CD4-positive, alpha-beta memory T cell (primary cell): Measurements from ENCODE around the gene PDE4B. TPM values are rescaled to one million over a fixed set of nuclear protein-coding genes. Genes with fewer than 3 reads are reported as not detected.

ENCODE experiments used
- CTCF ChIA-PET: fragments of 350-600 bp; sonication (Branson Sonifier 250); formaldehyde crosslinking; loops from one replicate; lab custom pipeline; 2021; ENCODE audit warnings: inconsistent platforms; ENCODE audit not compliant: partially characterized antibody; lab: Charles Lee
- POLR2A ChIA-PET: fragments of 350-600 bp; sonication (Branson Sonifier 250); formaldehyde crosslinking; loops from one replicate; lab custom pipeline; 2021; ENCODE audit not compliant: partially characterized antibody; lab: Charles Lee
- DNase-seq, 5 donors: peaks; one replicate each; pipeline versions ENCODE4 v3.0.0 to v3.0.0-alpha.2; 2020 to 2022; ENCODE audit warnings: mixed read lengths in 1 of 5
- H3K27ac ChIP-seq: one replicate; pipeline ENCODE4 v1.7.0; 2013; ENCODE audit warnings: low read depth, low read length
- H3K27me3 ChIP-seq: 2 replicates; pipeline ENCODE4 v1.7.0; 2013; ENCODE audit warnings: mild to moderate bottlenecking, low read length, moderate library complexity; ENCODE audit not compliant: insufficient read depth
- H3K36me3 ChIP-seq: 2 replicates; pipeline ENCODE4 v1.7.0; 2013; ENCODE audit warnings: mild to moderate bottlenecking, low read length, moderate library complexity; ENCODE audit not compliant: insufficient read depth
- H3K4me1 ChIP-seq: 2 replicates; pipeline ENCODE4 v1.7.0; 2013; ENCODE audit warnings: mild to moderate bottlenecking, low read length, moderate library complexity; ENCODE audit not compliant: insufficient read depth
- H3K4me3 ChIP-seq, 2 donors: one replicate each; pipeline ENCODE4 v1.7.0; 2013; ENCODE audit warnings: low read length in 2 of 2, mild to moderate bottlenecking in 1 of 2
- H3K9me3 ChIP-seq, 2 donors: one replicate each; pipeline ENCODE4 v1.7.0; 2013; ENCODE audit warnings: low read length in 2 of 2, control low read depth in 1 of 2; ENCODE audit not compliant: control insufficient read depth in 1 of 2
- H3K27ac Mint-ChIP-seq, 7 donors: one replicate each; pipeline ENCODE4 v1.8.0; 2020 to 2021; ENCODE audit warnings: mixed read lengths in 7 of 7, mild to moderate bottlenecking in 6 of 7, inconsistent platforms in 3 of 7, moderate library complexity in 3 of 7
- H3K27me3 Mint-ChIP-seq, 2 donors: one replicate each; pipeline ENCODE4 v1.8.0; 2020 to 2021; ENCODE audit warnings: mixed read lengths in 2 of 2
- H3K36me3 Mint-ChIP-seq, 2 donors: one replicate each; pipeline ENCODE4 v1.8.0; 2020 to 2021; ENCODE audit warnings: mixed read lengths in 2 of 2, inconsistent platforms in 1 of 2, mild to moderate bottlenecking in 1 of 2
- H3K4me1 Mint-ChIP-seq, 4 donors: one replicate each; pipeline ENCODE4 v1.8.0; 2020 to 2021; ENCODE audit warnings: mixed read lengths in 4 of 4, mild to moderate bottlenecking in 1 of 4
- H3K4me3 Mint-ChIP-seq, 8 donors: one replicate each; pipeline ENCODE4 v1.8.0; 2020 to 2021; ENCODE audit warnings: mixed read lengths in 8 of 8, mild to moderate bottlenecking in 7 of 8, moderate library complexity in 6 of 8, inconsistent platforms in 3 of 8
- H3K9me3 Mint-ChIP-seq, 8 donors: one replicate each; pipeline ENCODE4 v1.8.0; 2020 to 2021; ENCODE audit warnings: mixed read lengths in 8 of 8, mild to moderate bottlenecking in 5 of 8, inconsistent platforms in 3 of 8, moderate library complexity in 1 of 8
- intact Hi-C: fragments of 100-400 bp; cut with micrococcal nuclease; formaldehyde crosslinking; loops from one replicate; pipeline ENCODE4 v1.15.1; 2023
- polyA plus RNA-seq, 2 donors: library from polyadenylated mRNA; unstranded; fragments of 300-500 nt; fragmentation: Illumina TruSeq; gene quantifications; one replicate each; pipeline ENCODE4 v1.2.3, GENCODE V29; 2021
- total RNA-seq, 2 experiments: library from RNA; stranded (reverse); gene quantifications; one replicate each; pipeline ENCODE4 v1.2.3, GENCODE V29; 2021

The PDE4B gene
- total and polyA plus RNA-seq, 4 experiments from 2014 or later, result 33.8 to 116 (median 40.7) TPM

- Mint-ChIP-seq H3K4me3 (no peak overlapping the region), H3K27ac (no peak overlapping the region), H3K9me3 (no peaks in the 10 kb centered on the region), H3K36me3 (no peaks in the 10 kb centered on the region), H3K27me3 (peaks cover 13 to 16% of the 10 kb centered on the region in 2 donors), H3K4me1 (no peaks in the 10 kb centered on the region)
- no peaks in the 10 kb centered on the region for H3K36me3 ChIP-seq
- H3K4me1 ChIP-seq, result no peaks in the 10 kb centered on the region
- peaks cover 7% of the 10 kb centered on the region for H3K27me3 ChIP-seq
- ChIA-PET POLR2A (no interaction called here), CTCF (interaction anchor here (0.8 to 3.3 kb wide), 2 partner anchors 11 to 210 kb away, joined by 3 to 14 read pairs; no protein-coding TSS in a partner anchor)
- H3K9me3 ChIP-seq, result no peaks in the 10 kb centered on the region
- H3K4me3 ChIP-seq, result no peak overlapping the region
- no peak for DNase-seq
- H3K27ac ChIP-seq, result no peak overlapping the region
- intact Hi-C loops, result no loop called here
These were observed 444.3 kb downstream of the PDE4B start for GRCh38 chr1:66237042-66237441.

- H3K9me3 ChIP-seq, result no peaks in the 10 kb centered on the region
- peaks cover 2% of the 10 kb centered on the region for H3K4me1 ChIP-seq
- peaks cover 13 to 16% of the 10 kb centered on the region in 2 donors for H3K27me3 Mint-ChIP-seq
- no peak overlapping the region for H3K27ac ChIP-seq
- peaks cover 7% of the 10 kb centered on the region for H3K27me3 ChIP-seq
- no peaks in the 10 kb centered on the region for H3K36me3 ChIP-seq
- ChIA-PET CTCF (interaction anchor here (3.3 kb wide), 1 partner anchor 209 kb away, joined by 14 read pairs; no protein-coding TSS in a partner anchor), POLR2A (no interaction called here)
- no peaks in the 10 kb centered on the region for H3K9me3 Mint-ChIP-seq
- H3K27ac Mint-ChIP-seq, result no peak overlapping the region
- H3K4me1 Mint-ChIP-seq, result no peaks in the 10 kb centered on the region
- no peaks in the 10 kb centered on the region for H3K36me3 Mint-ChIP-seq
- H3K4me3 Mint-ChIP-seq, result no peak overlapping the region
- no peak for DNase-seq
- intact Hi-C loops, result no loop called here
- H3K4me3 ChIP-seq, result no peak overlapping the region
These were observed 445.2 kb downstream of the PDE4B start for GRCh38 chr1:66237722-66238479.

- no peaks in the 10 kb centered on the region for H3K36me3 ChIP-seq
- intact Hi-C loops, result loop anchor here (10.0 kb wide), 3 partner anchors 815 to 1175 kb away; partner anchors contain the start of genes LEPR and LEPROT
- Mint-ChIP-seq H3K36me3 (no peaks in the 10 kb centered on the region), H3K27ac (no peak overlapping the region), H3K27me3 (peaks cover 13% of the 10 kb centered on the region in 2 donors), H3K4me1 (no peaks in the 10 kb centered on the region), H3K4me3 (no peak overlapping the region), H3K9me3 (no peaks in the 10 kb centered on the region)
- peaks cover 7% of the 10 kb centered on the region for H3K27me3 ChIP-seq
- no peak overlapping the region for H3K27ac ChIP-seq
- H3K9me3 ChIP-seq, result no peaks in the 10 kb centered on the region
- H3K4me3 ChIP-seq, result no peak overlapping the region
- DNase-seq, result no peak
- ChIA-PET POLR2A (no interaction called here), CTCF (interaction anchor here (0.6 to 30.4 kb wide), 3 partner anchors 208 to 278 kb away, joined by 3 to 874 read pairs (median 191); no protein-coding TSS in a partner anchor)
- H3K4me1 ChIP-seq, result peaks cover 19% of the 10 kb centered on the region
These were observed 447.1 kb downstream of the PDE4B start for GRCh38 chr1:66239834-66240233.

GRCh38 chr1:66240491-66241484 lies 448.1 kb downstream of the PDE4B start:
- no peak overlapping the region for H3K27ac Mint-ChIP-seq
- H3K9me3 ChIP-seq, result no peaks in the 10 kb centered on the region
- no peak overlapping the region for H3K4me3 ChIP-seq
- ChIA-PET POLR2A (no interaction called here), CTCF (interaction anchor here (0.8 to 30.4 kb wide), 12 partner anchors 9 to 322 kb away, joined by 3 to 874 read pairs (median 14); no protein-coding TSS in a partner anchor)
- DNase-seq, result no peak
- H3K27me3 ChIP-seq, result peaks cover 7% of the 10 kb centered on the region
- H3K36me3 Mint-ChIP-seq, result no peaks in the 10 kb centered on the region
- intact Hi-C loops, result loop anchor here (10.0 kb wide), 3 partner anchors 816 to 1176 kb away; partner anchors contain the start of genes LEPR and LEPROT
- H3K4me1 ChIP-seq, result peaks cover 29% of the 10 kb centered on the region
- H3K9me3 Mint-ChIP-seq, result no peaks in the 10 kb centered on the region
- H3K27me3 Mint-ChIP-seq, result peaks cover 10 to 13% of the 10 kb centered on the region in 2 donors
- H3K4me1 Mint-ChIP-seq, result peaks cover 0 to 7% (median 5%) of the 10 kb centered on the region in 4 donors
- no peak overlapping the region for H3K4me3 Mint-ChIP-seq
- no peaks in the 10 kb centered on the region for H3K36me3 ChIP-seq
- no peak overlapping the region for H3K27ac ChIP-seq

GRCh38 chr1:66242646-66243547 lies 450.2 kb downstream of the PDE4B start:
- Histone ChIP-seq H3K4me1 (peaks cover 50% of the 10 kb centered on the region), H3K9me3 (no peaks in the 10 kb centered on the region), H3K27ac (no peak overlapping the region), H3K4me3 (no peak overlapping the region), H3K27me3 (no peaks in the 10 kb centered on the region), H3K36me3 (no peaks in the 10 kb centered on the region)
- Mint-ChIP-seq H3K4me3 (no peak overlapping the region), H3K9me3 (no peaks in the 10 kb centered on the region), H3K36me3 (no peaks in the 10 kb centered on the region), H3K27me3 (peaks cover 6 to 8% of the 10 kb centered on the region in 2 donors), H3K4me1 (peaks cover 0 to 28% (median 22%) of the 10 kb centered on the region in 4 donors), H3K27ac (no peak overlapping the region)
- ChIA-PET POLR2A (interaction anchor here (0.6 to 7.4 kb wide), 5 partner anchors 62 to 283 kb away, joined by 3 to 59 read pairs (median 3); no protein-coding TSS in a partner anchor), CTCF (interaction anchor here (0.7 to 30.4 kb wide), 65 partner anchors 7 to 312 kb away, joined by 3 to 874 read pairs (median 4); no protein-coding TSS in a partner anchor)
- peak; percentile 63 to 72 (median 65) for DNase-seq
- intact Hi-C loops, result loop anchor here (1.0 to 10.0 kb wide), 4 partner anchors 284 to 1178 kb away; partner anchors contain the start of genes LEPR and LEPROT

GRCh38 chr1:66243548-66244130 lies 450.9 kb downstream of the PDE4B start:
- Mint-ChIP-seq H3K9me3 (peaks cover 0 to 1% (median 0%) of the 10 kb centered on the region in 8 donors), H3K27me3 (peaks cover 0 to 3% of the 10 kb centered on the region in 2 donors), H3K27ac (no peak overlapping the region), H3K4me3 (no peak overlapping the region), H3K36me3 (no peaks in the 10 kb centered on the region), H3K4me1 (peaks cover 0 to 34% (median 27%) of the 10 kb centered on the region in 4 donors)
- Histone ChIP-seq H3K4me1 (peaks cover 57% of the 10 kb centered on the region), H3K36me3 (no peaks in the 10 kb centered on the region), H3K4me3 (no peak overlapping the region), H3K27me3 (no peaks in the 10 kb centered on the region), H3K9me3 (no peaks in the 10 kb centered on the region), H3K27ac (no peak overlapping the region)
- DNase-seq, result no peak
- intact Hi-C loops, result loop anchor here (10.0 kb wide), 3 partner anchors 819 to 1179 kb away; partner anchors contain the start of genes LEPR and LEPROT
- ChIA-PET POLR2A (interaction anchor here (0.6 to 7.4 kb wide), 5 partner anchors 23 to 286 kb away, joined by 3 to 59 read pairs (median 3); no protein-coding TSS in a partner anchor), CTCF (interaction anchor here (0.6 to 30.4 kb wide), 32 partner anchors 9 to 1008 kb away, joined by 3 to 874 read pairs (median 8); no protein-coding TSS in a partner anchor)
